ENCODE data around the gene MAFG.
"Not testable (repeated sequence)": the region's sequence is repeated elsewhere in the genome, so short reads cannot be mapped to it uniquely, and the experiment has no call there.

The MAFG gene

DNA sequence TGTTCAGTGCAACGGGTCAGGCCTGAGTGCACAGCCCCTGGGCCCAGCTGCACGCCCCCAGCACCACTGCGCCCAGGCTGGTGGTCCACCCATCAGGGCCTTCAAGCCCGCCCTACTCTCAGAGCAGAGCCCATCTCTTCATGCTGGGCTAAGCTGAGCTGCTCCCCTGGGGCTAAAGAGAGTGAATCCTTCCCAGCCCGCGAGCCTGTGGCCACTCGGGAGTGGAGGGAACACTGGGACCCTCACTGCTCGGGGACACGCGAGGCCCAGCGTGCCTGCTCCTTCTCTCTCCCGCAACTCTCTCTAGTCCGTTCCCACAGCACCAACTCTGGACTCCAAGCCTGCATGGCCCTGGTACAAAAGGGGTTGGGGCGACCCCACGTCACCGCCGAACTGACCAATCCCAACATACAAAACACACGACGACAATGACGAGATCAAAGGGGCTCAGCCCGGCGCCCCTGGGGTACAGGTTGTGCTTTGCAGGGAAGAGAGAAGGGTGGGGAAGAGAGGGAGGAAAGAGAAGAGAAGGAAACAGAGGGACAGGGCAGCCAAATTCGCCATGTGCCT, 5.5 kb downstream of the MAFG start:
- DNase-seq = no peak

GRCh38 chr17:81921537-81921862, 6.0 kb downstream of the MAFG start:
- DNase-seq = no peak

DNA sequence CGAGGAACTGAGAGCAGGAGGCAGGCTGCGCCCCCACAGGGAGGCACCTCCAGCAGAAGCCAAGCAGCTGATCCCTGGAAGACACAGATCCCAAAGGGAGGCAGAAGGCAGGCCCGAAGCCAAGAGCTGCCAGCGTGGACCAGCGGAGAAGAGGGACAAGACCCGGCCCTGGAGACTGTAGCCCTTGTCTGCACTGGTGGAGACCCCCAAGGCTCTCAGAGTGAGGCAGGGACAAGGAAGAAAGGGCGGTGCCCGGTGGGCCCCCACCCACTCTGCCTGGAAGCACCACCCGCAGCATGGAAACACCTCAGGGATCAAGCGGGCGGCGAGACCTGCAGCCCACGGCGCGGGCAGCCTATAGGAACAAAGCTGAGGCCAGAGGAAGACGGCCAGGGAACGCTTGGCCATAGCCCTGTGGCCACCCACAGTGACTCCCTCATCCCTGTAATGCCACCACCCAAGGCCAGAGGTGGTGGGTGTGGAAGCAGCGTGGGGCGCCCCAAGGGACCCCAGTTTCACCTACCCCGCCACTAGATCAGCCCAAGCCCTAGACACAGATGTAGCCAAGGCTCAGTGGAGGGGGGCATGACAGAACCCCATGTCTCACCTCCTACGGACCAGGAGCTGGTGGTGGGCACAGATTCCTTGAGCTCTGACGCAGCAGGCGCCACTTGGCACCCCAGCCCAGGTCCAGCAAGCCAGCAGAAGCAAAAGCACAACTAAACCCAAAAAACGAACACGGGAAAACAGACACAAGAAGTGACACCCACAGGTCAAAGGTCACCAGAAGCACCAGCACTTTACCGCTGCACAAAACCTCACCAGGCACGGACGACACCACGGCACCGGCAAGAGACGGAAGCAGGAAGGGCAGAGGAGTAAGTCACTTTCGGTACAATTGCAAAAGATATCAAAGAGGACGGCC, 6.7 kb downstream of the MAFG start:
- DNase-seq = no peak

DNA sequence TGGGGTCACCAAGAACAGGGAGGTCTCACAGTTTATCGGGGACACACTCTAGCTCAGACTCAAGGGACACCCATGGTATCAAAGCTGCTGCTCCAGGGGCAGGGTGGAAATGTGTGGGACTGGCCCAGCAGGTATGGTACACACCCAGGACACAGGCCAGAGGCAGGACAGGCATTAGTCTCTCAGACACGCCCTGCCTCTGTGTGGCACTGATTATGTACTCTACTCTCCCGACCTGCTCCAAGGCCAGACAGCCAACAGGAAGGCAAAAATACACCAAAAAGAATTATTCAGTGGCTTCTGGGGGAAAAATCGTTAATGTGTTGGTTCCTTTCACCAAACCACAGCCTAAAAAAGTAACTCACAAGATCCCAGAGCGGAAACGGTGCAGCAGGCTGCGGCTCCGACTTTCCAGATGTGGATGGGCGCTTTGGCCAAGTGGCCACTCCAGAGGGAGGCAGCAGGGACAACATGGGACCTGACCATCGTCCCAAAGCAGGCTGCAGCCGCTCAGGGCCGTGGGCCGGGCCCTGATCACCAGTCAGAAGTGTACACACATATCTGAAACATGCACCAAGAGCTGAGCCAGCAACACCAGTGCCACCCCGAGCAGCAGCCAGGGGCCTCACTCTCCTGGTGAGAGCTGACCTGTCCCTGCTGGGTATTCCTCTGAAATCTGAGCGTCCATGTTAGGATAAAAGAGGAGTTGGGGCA, 8.5 kb downstream of the MAFG start:
- DNase-seq = no peak

GRCh38 chr17:81918333-81918669, 9.2 kb downstream of the MAFG start:
- not testable (repeated sequence) for DNase-seq

- peak; percentile 88 for DNase-seq
Measured at GRCh38 chr17:81917565-81918332, 9.8 kb downstream of the MAFG start, which contains the start of gene SIRT7. Gene SIRT7, minus strand, starts transcription at chr17:81918176. Its CDS starts 45 bp downstream, at chr17:81918131.

DNA sequence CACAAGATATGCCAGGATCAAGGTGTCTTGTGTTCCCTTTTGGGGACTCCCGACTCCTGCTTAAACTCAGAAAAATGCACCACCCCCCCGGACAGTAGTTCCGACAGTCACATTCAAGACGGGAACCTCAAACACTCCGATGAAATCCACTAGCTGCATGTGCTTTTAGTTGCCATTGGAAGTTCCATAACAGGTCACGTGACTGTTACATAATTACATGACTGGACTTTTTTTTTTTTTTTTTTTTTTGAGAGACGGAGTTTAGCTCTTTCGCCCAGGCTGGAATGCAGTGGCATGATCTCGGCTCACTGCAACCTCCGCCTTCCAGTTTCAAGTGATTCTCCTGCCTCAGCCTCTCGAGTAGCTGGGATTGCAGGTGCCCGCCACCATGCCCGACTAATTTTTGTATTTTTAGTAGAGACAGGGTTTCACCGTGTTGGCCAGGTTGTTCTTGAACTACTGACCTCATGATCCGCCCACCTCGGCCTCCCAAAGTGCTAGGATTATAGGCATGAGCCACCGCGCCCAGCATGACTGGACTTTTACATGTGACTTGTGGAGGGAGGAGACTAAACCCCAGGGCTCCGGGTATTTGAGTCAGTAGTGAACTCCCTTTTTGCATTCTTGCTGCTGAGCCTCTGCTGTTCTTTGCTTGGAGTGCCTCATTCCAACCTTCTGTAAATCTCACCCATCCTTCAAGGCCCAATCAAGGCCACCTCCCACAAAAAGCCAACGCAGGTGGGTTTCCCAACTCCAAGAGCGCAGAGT, 11.1 kb downstream of the MAFG start:
- no peak for DNase-seq

- no peak for DNase-seq
Measured at GRCh38 chr17:81915331-81915730, 12.2 kb downstream of the MAFG start.

DNA sequence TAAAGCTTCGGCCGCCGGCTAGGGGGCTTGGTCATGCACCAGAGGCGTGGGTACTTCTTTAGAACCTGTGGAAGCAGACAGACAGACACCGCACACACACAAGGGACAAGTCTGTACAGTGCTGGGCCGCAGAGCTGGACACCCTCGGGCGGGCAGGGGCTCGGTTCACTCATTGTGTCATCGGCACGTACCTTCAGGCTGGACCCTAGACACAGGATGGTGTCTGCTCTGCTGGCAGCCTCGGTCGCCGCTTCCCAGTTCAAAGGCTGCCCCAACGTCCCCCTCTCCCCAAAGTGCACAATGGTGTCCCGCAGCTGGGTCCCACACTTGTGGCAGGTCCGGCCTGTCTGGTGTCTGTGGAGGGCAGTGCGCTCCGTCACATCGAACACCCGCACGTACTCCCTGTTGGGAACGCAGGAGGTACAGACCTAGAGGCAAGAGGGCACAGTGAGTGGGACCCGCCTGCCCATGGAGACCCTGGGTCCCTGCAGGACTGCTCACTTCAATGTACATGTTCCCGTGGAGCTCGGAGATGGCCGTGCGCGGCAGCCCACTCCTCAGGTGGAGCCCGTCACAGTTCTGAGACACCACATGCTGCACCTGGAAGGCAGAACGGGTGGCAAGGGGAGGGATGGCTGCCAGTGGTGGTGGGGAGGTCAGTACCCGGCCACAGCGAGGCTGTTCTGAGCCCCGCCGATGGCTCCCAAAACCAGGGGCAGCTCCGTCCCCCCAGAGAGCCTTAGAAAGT, 13.3 kb downstream of the MAFG start:
- no peak for DNase-seq

- DNase-seq = no peak
Measured at GRCh38 chr17:81913394-81914102, 14.0 kb downstream of the MAFG start.

GRCh38 chr17:81912441-81913309, 14.9 kb downstream of the MAFG start:
- no peak for DNase-seq

GRCh38 chr17:81911969-81912368, 15.6 kb downstream of the MAFG start:
- DNase-seq = no peak

DNA sequence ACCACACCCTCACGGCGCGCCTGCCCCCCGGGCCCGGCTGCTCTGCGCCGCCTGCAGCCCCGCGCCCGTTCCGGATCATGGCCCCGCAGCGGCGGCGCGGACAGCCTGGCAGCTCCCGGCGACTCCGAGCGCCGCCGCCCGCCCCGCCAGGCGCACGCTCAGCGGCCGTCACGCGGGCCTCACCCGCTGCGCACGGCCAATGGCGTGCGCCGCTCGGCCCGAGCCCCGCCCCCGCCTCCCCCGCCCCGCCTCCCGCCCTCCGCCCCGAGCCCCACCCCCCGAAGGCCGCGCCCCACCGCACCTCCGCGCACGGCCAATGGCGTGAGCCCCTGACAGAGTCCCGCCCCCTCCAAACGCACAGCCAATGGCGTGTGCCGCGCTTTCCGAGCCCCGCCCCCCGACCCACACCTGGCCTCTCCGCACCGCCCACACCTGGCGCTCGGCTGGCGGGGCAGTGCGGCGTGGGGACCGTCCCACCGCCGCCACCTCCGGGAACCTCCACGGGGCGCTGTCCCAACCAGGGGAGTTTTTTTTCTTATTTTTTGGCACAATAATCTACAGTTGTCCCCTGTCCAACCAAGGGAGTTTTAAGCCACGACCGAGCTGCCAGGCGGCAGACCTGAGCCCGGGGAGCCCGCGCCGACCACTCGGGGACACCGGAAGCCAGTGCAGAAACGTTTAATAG, 16.1 kb downstream of the MAFG start, which contains the start of gene PCYT2:
Gene PCYT2, minus strand, starts transcription at position 123 of the 685 bp plus-strand sequence. Its CDS starts 44 bp downstream, at position 79.
- DNase-seq = peak; percentile 91

DNA sequence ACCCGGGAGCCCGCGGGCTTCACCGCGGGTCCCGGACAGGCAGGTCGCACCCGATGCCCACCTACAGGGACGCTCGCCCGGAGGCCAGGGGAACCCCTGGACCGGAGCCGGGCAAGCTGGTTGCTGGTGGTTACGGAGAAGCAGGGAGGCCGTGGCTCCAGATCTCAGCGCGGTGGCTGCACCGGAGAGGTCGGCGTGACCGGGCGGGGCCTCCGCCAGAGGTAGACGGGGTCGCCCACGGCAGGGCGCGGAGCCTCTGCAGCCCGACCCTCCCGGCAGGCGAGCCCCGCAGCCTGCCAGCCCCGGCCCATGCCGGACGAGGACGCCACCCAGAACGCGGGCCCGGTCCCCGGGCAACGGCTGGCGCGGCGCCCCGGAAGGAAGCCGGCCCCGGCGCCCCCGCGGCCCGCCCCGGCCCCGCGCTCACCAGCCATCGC, 16.7 kb downstream of the MAFG start:
- DNase-seq = no peak

DNA sequence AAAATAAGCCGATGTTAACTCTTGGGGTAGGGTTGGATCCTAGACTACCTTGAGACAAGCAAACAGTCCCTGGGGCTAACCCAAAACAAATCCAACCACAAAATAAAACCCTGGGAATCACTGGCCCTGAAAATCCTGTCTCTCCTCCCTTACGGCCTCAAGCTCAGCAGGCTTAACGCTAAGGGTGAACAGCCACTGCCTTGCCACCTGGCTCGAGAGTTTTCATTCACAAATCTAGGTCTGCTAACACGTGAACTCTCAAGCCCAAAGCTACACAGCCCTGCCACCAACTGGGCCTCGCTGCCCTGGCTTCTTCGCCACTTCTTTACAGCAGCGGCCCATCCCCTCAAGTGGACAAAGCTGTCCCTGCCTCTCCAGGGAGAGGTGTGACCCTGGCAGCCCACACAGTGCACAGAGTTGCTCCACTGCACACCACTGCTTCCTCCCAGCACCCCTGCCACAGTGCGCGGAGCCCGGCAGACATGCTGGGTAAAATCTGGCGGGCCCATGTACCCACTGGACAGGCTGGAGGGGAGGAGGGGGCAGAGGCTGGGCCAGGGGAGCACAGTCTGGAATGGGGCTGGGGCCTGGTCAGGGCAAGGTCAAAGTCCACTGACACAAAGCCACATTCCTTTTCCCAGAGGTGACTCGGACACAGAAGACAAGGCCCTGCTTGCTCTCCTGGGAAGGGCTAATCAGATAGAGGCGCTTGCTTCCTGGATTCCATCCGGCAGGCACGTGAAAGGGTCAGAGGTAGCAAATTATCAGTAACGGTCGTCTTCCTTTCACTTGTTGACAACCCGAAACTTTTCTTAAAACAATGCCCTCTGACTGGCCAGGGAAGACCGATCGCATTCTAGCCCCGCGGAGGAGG, 17.3 kb downstream of the MAFG start:
- no peak for DNase-seq

GRCh38 chr17:81909231-81909630, 18.3 kb downstream of the MAFG start:
- no peak for DNase-seq

DNA sequence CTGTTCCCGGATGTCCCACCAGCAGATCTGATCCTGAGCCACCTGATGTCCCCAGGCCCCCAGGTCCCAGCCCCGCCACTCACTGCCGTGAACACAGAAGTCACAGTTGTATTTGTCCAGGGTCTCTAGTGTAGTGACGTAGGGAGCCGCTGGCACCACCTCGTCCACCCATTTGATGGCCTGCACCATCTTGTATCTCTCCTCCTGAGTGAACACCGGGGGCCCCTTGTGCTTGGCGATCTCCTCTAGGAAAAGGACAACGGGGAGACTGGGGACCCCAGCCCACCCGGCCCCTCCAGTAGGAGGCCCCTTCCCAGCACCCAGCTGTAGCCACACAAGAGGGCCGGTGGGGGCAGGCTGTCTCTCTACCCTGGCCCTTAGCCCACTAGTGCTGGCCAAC, 18.7 kb downstream of the MAFG start:
- no peak for DNase-seq

Data from effector CD8-positive, alpha-beta T cell (primary cell).